ENCODE measurements around the gene ZNF287.

- TF ChIP-seq CTCF (IDR thresholded peaks at IDR 0.05) (no peak), POLR2A (IDR thresholded peaks at IDR 0.05) (no peak)
These were observed 39.1 kb downstream of the ZNF287 start for GRCh38 chr17:16529906-16530305.

All from right lobe of liver (tissue), 4 donors.